Measurements from ENCODE around the gene CACNG5. TPM values are rescaled to one million over a fixed set of nuclear protein-coding genes. Genes with fewer than 3 reads are reported as not detected.

The CACNG5 gene
- total RNA-seq, 1 donor from 2014 or later = not detected

- DNase-seq (ENCODE audit: low spot score) = no peak
- no peaks in the 10 kb centered on the region for H3K36me3 Mint-ChIP-seq (ENCODE audit: low read depth, unreplicated experiment)
- TF ChIP-seq CTCF (IDR thresholded peaks at IDR 0.05; ENCODE audit: unreplicated experiment) = no peak
- no peaks in the 10 kb centered on the region for H3K27me3 Mint-ChIP-seq (ENCODE audit: unreplicated experiment)
- H3K4me3 Mint-ChIP-seq (ENCODE audit: unreplicated experiment) = no peak overlapping the region
- H3K9me3 Mint-ChIP-seq (ENCODE audit: unreplicated experiment) = peaks cover 8% of the 10 kb centered on the region
- H3K27ac Mint-ChIP-seq (ENCODE audit: unreplicated experiment) = no peak overlapping the region
- H3K4me1 Mint-ChIP-seq (ENCODE audit: unreplicated experiment) = no peaks in the 10 kb centered on the region
Observed at GRCh38 chr17:66849851-66850580, 15.1 kb downstream of the CACNG5 start.

DNA sequence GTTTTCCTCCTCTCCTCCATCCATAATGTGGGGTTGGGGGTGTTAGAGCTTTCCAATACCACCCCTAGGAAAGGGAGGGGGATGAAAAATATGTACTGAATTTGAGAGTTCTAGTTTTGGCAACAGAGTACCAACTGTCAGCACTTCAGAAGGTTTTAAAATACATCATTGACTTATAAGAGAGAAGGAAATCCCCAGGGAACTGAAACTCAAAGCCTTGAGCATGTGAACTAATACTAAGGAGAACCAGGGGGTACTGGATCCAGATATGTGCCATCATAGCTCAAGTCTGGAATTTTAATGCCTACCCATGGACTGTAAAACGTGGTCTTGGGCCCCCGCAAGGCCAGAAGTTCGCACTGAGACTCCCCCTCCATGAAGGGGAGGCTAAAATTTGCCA lies 15.8 kb downstream of the CACNG5 start:
- TF ChIP-seq CTCF (IDR thresholded peaks at IDR 0.05; ENCODE audit: unreplicated experiment) = no peak

DNA sequence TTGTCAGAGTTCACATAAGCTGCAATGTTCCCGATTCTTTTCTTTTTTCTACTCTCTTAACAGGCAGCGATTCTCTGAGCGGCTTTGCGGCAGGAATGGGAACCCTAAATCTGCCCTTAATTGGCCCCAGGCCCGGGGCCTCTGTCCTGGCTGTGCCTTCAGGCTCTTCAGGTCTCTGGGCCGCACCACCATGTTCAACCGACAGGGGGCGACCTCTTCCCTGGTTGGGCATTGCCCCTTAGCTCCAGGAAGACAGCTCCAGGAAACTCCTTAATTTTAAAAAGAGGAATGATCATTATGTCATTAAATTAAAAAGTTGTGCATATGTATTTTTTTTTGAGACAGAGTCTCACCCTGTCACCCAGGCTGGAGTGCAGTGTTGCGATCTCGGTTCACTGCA lies 20.3 kb downstream of the CACNG5 start:
- DNase-seq (ENCODE audit: low spot score) = no peak
- Mint-ChIP-seq H3K4me3 (ENCODE audit: unreplicated experiment) (no peak overlapping the region), H3K9me3 (ENCODE audit: unreplicated experiment) (no peaks in the 10 kb centered on the region), H3K36me3 (ENCODE audit: low read depth, unreplicated experiment) (no peaks in the 10 kb centered on the region), H3K27ac (ENCODE audit: unreplicated experiment) (no peak overlapping the region), H3K4me1 (ENCODE audit: unreplicated experiment) (no peaks in the 10 kb centered on the region), H3K27me3 (ENCODE audit: unreplicated experiment) (peaks cover 1% of the 10 kb centered on the region)
- TF ChIP-seq CTCF (IDR thresholded peaks at IDR 0.05; ENCODE audit: unreplicated experiment) = peak; percentile 52

More for the DNA sequence above, 15.8 kb downstream of the CACNG5 start:
- no peaks in the 10 kb centered on the region for H3K27me3 Mint-ChIP-seq (ENCODE audit: unreplicated experiment)
- no peak overlapping the region for H3K4me3 Mint-ChIP-seq (ENCODE audit: unreplicated experiment)
- DNase-seq (ENCODE audit: low spot score) = no peak
- peaks cover 8% of the 10 kb centered on the region for H3K9me3 Mint-ChIP-seq (ENCODE audit: unreplicated experiment)
- H3K4me1 Mint-ChIP-seq (ENCODE audit: unreplicated experiment) = no peaks in the 10 kb centered on the region
- H3K27ac Mint-ChIP-seq (ENCODE audit: unreplicated experiment) = no peak overlapping the region
- no peaks in the 10 kb centered on the region for H3K36me3 Mint-ChIP-seq (ENCODE audit: low read depth, unreplicated experiment)

DNA sequence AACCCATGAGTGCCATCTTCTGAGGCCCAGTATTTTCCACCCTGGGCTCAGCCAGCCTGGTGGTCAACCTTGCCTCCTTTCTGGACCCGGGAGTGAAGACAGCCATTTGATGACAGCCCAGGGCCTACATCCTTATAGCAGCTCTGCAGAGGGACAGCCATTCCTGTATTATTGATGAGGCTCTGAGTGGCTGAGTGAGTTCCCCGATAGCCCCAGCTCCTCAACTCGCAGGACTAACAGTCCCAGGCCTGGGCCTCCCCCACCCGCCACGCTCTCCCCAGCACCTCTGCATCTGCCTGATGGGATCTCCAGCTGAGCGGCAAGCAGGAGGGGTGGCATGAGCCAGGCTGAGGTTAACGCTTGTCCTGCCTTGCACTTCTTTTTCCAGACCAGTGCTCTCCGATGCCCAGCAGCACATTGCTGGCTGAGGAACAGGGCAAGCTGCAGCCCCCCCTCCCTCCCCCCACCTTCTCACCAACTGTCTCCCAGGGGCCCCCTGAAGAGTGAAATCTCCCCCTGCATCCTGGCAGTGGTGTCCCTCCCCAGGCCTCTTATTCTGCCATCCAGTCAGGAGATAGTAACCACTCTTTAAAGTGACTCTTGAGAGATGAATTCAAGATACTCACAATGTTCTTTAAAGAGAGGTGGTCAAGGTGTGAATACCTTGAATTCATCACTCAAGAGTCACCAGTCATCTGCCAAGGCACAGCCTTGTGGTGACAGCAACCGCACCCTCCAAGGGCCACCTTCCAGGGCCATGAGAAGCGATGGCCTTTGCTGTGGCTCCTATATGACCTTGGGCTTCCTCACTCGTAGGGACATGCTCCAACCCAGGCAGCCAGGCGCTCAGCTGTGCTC lies 23.5 kb downstream of the CACNG5 start:
- no peak for TF ChIP-seq CTCF (IDR thresholded peaks at IDR 0.05; ENCODE audit: unreplicated experiment)
- Mint-ChIP-seq H3K27me3 (ENCODE audit: unreplicated experiment) (peaks cover 2% of the 10 kb centered on the region), H3K4me1 (ENCODE audit: unreplicated experiment) (no peaks in the 10 kb centered on the region), H3K9me3 (ENCODE audit: unreplicated experiment) (no peaks in the 10 kb centered on the region), H3K36me3 (ENCODE audit: low read depth, unreplicated experiment) (no peaks in the 10 kb centered on the region), H3K4me3 (ENCODE audit: unreplicated experiment) (no peak overlapping the region), H3K27ac (ENCODE audit: unreplicated experiment) (no peak overlapping the region)
- DNase-seq (ENCODE audit: low spot score) = no peak

DNA sequence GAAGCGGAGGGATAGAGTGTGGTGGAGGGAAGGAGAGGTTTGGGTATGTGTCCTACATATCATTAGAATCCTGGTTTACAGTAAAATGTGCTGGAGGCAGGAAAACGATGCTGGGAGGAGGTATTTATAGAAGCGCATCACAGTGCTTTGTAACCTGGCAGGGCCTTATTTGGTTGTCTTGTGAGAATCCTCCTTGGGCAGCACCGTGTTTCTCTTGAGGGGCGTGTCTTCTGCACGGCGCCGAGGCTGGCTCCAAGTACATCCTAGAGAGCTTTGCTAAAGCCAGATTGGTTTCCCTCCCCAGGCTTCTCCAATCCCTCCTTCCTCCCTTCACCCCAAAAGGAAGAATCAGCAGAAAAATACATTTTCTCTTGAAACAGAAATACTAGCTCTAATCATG lies 24.4 kb downstream of the CACNG5 start:
- no peak for DNase-seq (ENCODE audit: low spot score)
- Mint-ChIP-seq H3K9me3 (ENCODE audit: unreplicated experiment) (no peaks in the 10 kb centered on the region), H3K27me3 (ENCODE audit: unreplicated experiment) (peaks cover 2% of the 10 kb centered on the region), H3K4me3 (ENCODE audit: unreplicated experiment) (no peak overlapping the region), H3K36me3 (ENCODE audit: low read depth, unreplicated experiment) (no peaks in the 10 kb centered on the region), H3K4me1 (ENCODE audit: unreplicated experiment) (no peaks in the 10 kb centered on the region), H3K27ac (ENCODE audit: unreplicated experiment) (no peak overlapping the region)
- TF ChIP-seq CTCF (IDR thresholded peaks at IDR 0.05; ENCODE audit: unreplicated experiment) = no peak

Measured in endothelial cell (in vitro differentiated cells).